Measurements from ENCODE around the gene ZKSCAN7. TPM values are rescaled to one million over a fixed set of nuclear protein-coding genes. Genes with fewer than 3 reads are reported as not detected.
A peak's percentile ranks its signal among the peaks of the same experiment; 100 is the strongest.

Gene ZKSCAN7
- total and polyA plus RNA-seq, 2 of the 13 experiments (the other 11 are each of a cell fraction or from before 2014, with no cell fraction given): 2.3 to 3.8 TPM

GRCh38 chr3:44554626-44555592 is at the start of gene ZKSCAN7 (continued):
- TF ChIP-seq TFDP1 (CRISPR knock-in tag; IDR thresholded peaks at IDR 0.05; ENCODE audit: borderline replicate concordance) (no peak; the same call in 1 of the 2 replicates), SALL2 (CRISPR knock-in tag; IDR thresholded peaks at IDR 0.05) (peak; percentile 46; the same call in 1 of the 2 replicates), ZSCAN21 (CRISPR knock-in tag; IDR thresholded peaks at IDR 0.05; ENCODE audit: borderline replicate concordance) (no peak), ZNF138 (CRISPR knock-in tag; IDR thresholded peaks at IDR 0.05; ENCODE audit: low read depth) (no peak), ZNF362 (CRISPR knock-in tag; IDR thresholded peaks at IDR 0.05; ENCODE audit: borderline replicate concordance) (no peak), AGO1 (IDR thresholded peaks at IDR 0.05; ENCODE audit: low read depth, low read length, poor library complexity, severe bottlenecking) (no peak), JARID2 (CRISPR knock-in tag; IDR thresholded peaks at IDR 0.05; ENCODE audit: insufficient replicate concordance) (no peak), U2AF2 (IDR thresholded peaks at IDR 0.05; ENCODE audit: low read depth, low read length) (no peak), ZNF326 (CRISPR knock-in tag; IDR thresholded peaks at IDR 0.05; ENCODE audit: borderline replicate concordance) (no peak), ZNF124 (CRISPR knock-in tag; IDR thresholded peaks at IDR 0.05) (no peak), NFRKB (IDR thresholded peaks at IDR 0.05) (no peak), EED (CRISPR knock-in tag; IDR thresholded peaks at IDR 0.05) (no peak)
- TF ChIP-seq, protein P1, sequence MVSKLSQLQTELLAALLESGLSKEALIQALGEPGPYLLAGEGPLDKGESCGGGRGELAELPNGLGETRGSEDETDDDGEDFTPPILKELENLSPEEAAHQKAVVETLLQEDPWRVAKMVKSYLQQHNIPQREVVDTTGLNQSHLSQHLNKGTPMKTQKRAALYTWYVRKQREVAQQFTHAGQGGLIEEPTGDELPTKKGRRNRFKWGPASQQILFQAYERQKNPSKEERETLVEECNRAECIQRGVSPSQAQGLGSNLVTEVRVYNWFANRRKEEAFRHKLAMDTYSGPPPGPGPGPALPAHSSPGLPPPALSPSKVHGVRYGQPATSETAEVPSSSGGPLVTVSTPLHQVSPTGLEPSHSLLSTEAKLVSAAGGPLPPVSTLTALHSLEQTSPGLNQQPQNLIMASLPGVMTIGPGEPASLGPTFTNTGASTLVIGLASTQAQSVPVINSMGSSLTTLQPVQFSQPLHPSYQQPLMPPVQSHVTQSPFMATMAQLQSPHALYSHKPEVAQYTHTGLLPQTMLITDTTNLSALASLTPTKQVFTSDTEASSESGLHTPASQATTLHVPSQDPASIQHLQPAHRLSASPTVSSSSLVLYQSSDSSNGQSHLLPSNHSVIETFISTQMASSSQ (IDR thresholded peaks at IDR 0.05; ENCODE audit: low read depth): no peak
- TF ChIP-seq, protein P1 (CRISPR knock-in tag; IDR thresholded peaks at IDR 0.05; ENCODE audit: borderline replicate concordance): no peak
- TF ChIP-seq, protein P2, sequence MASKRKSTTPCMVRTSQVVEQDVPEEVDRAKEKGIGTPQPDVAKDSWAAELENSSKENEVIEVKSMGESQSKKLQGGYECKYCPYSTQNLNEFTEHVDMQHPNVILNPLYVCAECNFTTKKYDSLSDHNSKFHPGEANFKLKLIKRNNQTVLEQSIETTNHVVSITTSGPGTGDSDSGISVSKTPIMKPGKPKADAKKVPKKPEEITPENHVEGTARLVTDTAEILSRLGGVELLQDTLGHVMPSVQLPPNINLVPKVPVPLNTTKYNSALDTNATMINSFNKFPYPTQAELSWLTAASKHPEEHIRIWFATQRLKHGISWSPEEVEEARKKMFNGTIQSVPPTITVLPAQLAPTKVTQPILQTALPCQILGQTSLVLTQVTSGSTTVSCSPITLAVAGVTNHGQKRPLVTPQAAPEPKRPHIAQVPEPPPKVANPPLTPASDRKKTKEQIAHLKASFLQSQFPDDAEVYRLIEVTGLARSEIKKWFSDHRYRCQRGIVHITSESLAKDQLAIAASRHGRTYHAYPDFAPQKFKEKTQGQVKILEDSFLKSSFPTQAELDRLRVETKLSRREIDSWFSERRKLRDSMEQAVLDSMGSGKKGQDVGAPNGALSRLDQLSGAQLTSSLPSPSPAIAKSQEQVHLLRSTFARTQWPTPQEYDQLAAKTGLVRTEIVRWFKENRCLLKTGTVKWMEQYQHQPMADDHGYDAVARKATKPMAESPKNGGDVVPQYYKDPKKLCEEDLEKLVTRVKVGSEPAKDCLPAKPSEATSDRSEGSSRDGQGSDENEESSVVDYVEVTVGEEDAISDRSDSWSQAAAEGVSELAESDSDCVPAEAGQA (IDR thresholded peaks at IDR 0.05; ENCODE audit: low read depth): no peak; the same call in 1 of the 2 replicates
- TF ChIP-seq, protein P2 (CRISPR knock-in tag; IDR thresholded peaks at IDR 0.05; ENCODE audit: borderline replicate concordance): no peak
